Uterus (tissue), 4 donors: ENCODE measurements around the gene MBNL1. TPM values are rescaled to one million over a fixed set of nuclear protein-coding genes. Genes with fewer than 3 reads are reported as not detected.

ENCODE experiments used
- DNase-seq, 2 donors: peaks; one replicate each; pipeline ENCODE4 v3.0.0-alpha.2; 2019 to 2020
- H3K27ac ChIP-seq, 2 donors: fragments of 200-600 bp; sonication (generic); 1 replicate in 1 of 2; 2 replicates in 1 of 2; pipeline ENCODE4 v1.5.1; 2016 to 2018
- H3K27me3 ChIP-seq, 2 donors: fragments of 200-600 bp; sonication (generic); one replicate each; pipeline ENCODE4 v1.5.1; 2018 to 2019; ENCODE audit warnings: control low read depth in 1 of 2
- H3K36me3 ChIP-seq, 2 donors: fragments of 200-600 bp; sonication (generic); one replicate each; pipeline ENCODE4 v1.5.1; 2019; ENCODE audit warnings: control low read depth in 1 of 2
- H3K4me1 ChIP-seq, 2 donors: fragments of 200-600 bp; sonication (generic); one replicate each; pipeline ENCODE4 v1.5.1; 2018 to 2019; ENCODE audit warnings: control low read depth in 1 of 2
- H3K4me3 ChIP-seq, 2 donors: fragments of 200-600 bp; sonication (generic); 1 replicate in 1 of 2; 2 replicates in 1 of 2; pipeline ENCODE4 v1.5.1; 2018 to 2019; ENCODE audit warnings: mild to moderate bottlenecking in 1 of 2
- H3K9me3 ChIP-seq, 2 donors: fragments of 200-600 bp; sonication (generic); one replicate each; pipeline ENCODE4 v1.5.1; 2019; ENCODE audit warnings: control low read depth in 1 of 2
- CTCF ChIP-seq, 4 experiments: fragments of 200-600 bp in 2 of 4; fragments of 450-650 bp in 2 of 4; sonication (generic) in 2 of 4; IDR thresholded peaks; one replicate each; pipeline ENCODE4 v1.5.1; 2016 to 2019; ENCODE audit warnings: antibody characterized with exemption in 4 of 4, mild to moderate bottlenecking in 2 of 4, moderate library complexity in 1 of 4
- POLR2A ChIP-seq, 2 donors: fragments of 450-650 bp; IDR thresholded peaks; one replicate each; pipeline ENCODE4 v1.6.1; 2016; ENCODE audit warnings: antibody characterized with exemption in 2 of 2, mild to moderate bottlenecking in 1 of 2, moderate library complexity in 1 of 2
- intact Hi-C: fragments of 100-400 bp; cut with DNase I; formaldehyde crosslinking; loops from one replicate; pipeline ENCODE4 v1.15.1; 2023; ENCODE audit warnings: low total_unique reads
- total RNA-seq, 4 donors: library from RNA; depleted of rRNA in 3 of 4; stranded (reverse); fragments of >200 nt in 3 of 4; gene quantifications; one replicate each; pipeline versions ENCODE4 v1.1.0 to v1.2.4, GENCODE V29; 2014 to 2023
- donor health status: DM: yes; HTN: yes; CAD: no.

Gene MBNL1
- total RNA-seq, 4 donors from 2014 or later = 219 to 470 (median 243) TPM

- Histone ChIP-seq H3K27ac (peak overlapping the region; percentile 24 to 61), H3K4me3 (no peak overlapping the region), H3K27me3 (no peaks in the 10 kb centered on the region), H3K9me3 (no peaks in the 10 kb centered on the region), H3K4me1 (peaks cover 0 to 4% of the 10 kb centered on the region in 2 donors), H3K36me3 (no peaks in the 10 kb centered on the region)
- intact Hi-C loops = no loop called here
- no peak for TF ChIP-seq POLR2A (IDR thresholded peaks at IDR 0.05)
- no peak for TF ChIP-seq CTCF (IDR thresholded peaks at IDR 0.05)
- no peak for DNase-seq
Measured at GRCh38 chr3:152374262-152374990, 105.7 kb downstream of the MBNL1 start.

GRCh38 chr3:152375546-152375945 lies 106.8 kb downstream of the MBNL1 start:
- Histone ChIP-seq H3K36me3 (no peaks in the 10 kb centered on the region), H3K27me3 (no peaks in the 10 kb centered on the region), H3K4me3 (no peak overlapping the region), H3K27ac (peak overlapping the region; percentile 61 to 67), H3K4me1 (peaks cover 0 to 4% of the 10 kb centered on the region in 2 donors), H3K9me3 (no peaks in the 10 kb centered on the region)
- intact Hi-C loops = no loop called here
- DNase-seq = no peak
- TF ChIP-seq CTCF (IDR thresholded peaks at IDR 0.05) = no peak
- TF ChIP-seq POLR2A (IDR thresholded peaks at IDR 0.05) = no peak

- peaks cover 4 to 6% of the 10 kb centered on the region in 2 donors for H3K4me1 ChIP-seq
Measured at GRCh38 chr3:152376351-152377183, 107.8 kb downstream of the MBNL1 start.

GRCh38 chr3:152377184-152377570 lies 108.4 kb downstream of the MBNL1 start:
- TF ChIP-seq CTCF (IDR thresholded peaks at IDR 0.05) = no peak
- TF ChIP-seq POLR2A (IDR thresholded peaks at IDR 0.05) = no peak
- Histone ChIP-seq H3K9me3 (no peaks in the 10 kb centered on the region), H3K4me3 (no peak overlapping the region), H3K27me3 (no peaks in the 10 kb centered on the region), H3K36me3 (no peaks in the 10 kb centered on the region), H3K27ac (peak overlapping the region; percentile 61 to 67), H3K4me1 (peaks cover 4 to 12% of the 10 kb centered on the region in 2 donors)
- DNase-seq = no peak
- intact Hi-C loops = no loop called here

More at GRCh38 chr3:152376351-152377183, 107.8 kb downstream of the MBNL1 start:
- no peaks in the 10 kb centered on the region for H3K9me3 ChIP-seq
- intact Hi-C loops = no loop called here
- DNase-seq = no peak
- TF ChIP-seq POLR2A (IDR thresholded peaks at IDR 0.05) (no peak), CTCF (IDR thresholded peaks at IDR 0.05) (no peak)
- no peaks in the 10 kb centered on the region for H3K36me3 ChIP-seq
- peak overlapping the region; percentile 61 to 67 for H3K27ac ChIP-seq
- H3K27me3 ChIP-seq = no peaks in the 10 kb centered on the region
- H3K4me3 ChIP-seq = peak overlapping the region in 1 of 2 donors; percentile 6
